GM23338 (cell line): ENCODE measurements around the gene CSH2.

ENCODE experiments used
- CREB1 ChIP-seq: fragments of 250-450 bp; sonication (Bioruptor Pico); IDR thresholded peaks from 2 replicates; pipeline ENCODE4 v1.5.0; 2020; ENCODE audit warnings: low read depth, mild to moderate bottlenecking, moderate library complexity
- CTCF ChIP-seq, 2 experiments: fragments of 200-600 bp in 1 of 2; sonication (generic) in 1 of 2; conservative IDR thresholded peaks; 2 replicates each; pipeline versions ENCODE4 v1.5.1 to v1.6.1; 2016 to 2017; ENCODE audit warnings: antibody characterized with exemption in 2 of 2, low read depth in 2 of 2, mild to moderate bottlenecking in 2 of 2, moderate library complexity in 1 of 2
- EZH2 ChIP-seq: fragments of 200-600 bp; sonication (generic); IDR thresholded peaks from one replicate; pipeline ENCODE4 v1.8.0; 2017; ENCODE audit warnings: antibody characterized with exemption, mild to moderate bottlenecking, low read depth; ENCODE audit not compliant: unreplicated experiment
- EZH2phosphoT487 ChIP-seq: fragments of 200-600 bp; sonication (generic); IDR thresholded peaks from one replicate; pipeline ENCODE4 v1.8.1; 2018; ENCODE audit warnings: antibody characterized with exemption; ENCODE audit not compliant: unreplicated experiment
- JUNB ChIP-seq: IDR thresholded peaks from one replicate; pipeline ENCODE4 v1.6.1; 2016; ENCODE audit warnings: antibody characterized with exemption; ENCODE audit not compliant: unreplicated experiment
- POLR2AphosphoS5 ChIP-seq: IDR thresholded peaks from 2 replicates; pipeline ENCODE4 v1.6.1; 2016; ENCODE audit warnings: antibody characterized with exemption, low read depth
- REST ChIP-seq: IDR thresholded peaks from one replicate; pipeline ENCODE4 v1.6.1; 2018; ENCODE audit warnings: antibody characterized with exemption; ENCODE audit not compliant: unreplicated experiment
- STAT1 ChIP-seq: IDR thresholded peaks from one replicate; pipeline ENCODE4 v1.6.1; 2016; ENCODE audit warnings: antibody characterized with exemption; ENCODE audit not compliant: unreplicated experiment
- ZNF114 ChIP-seq: fragments of 250-450 bp; sonication (Bioruptor Pico); IDR thresholded peaks from 2 replicates; pipeline ENCODE4 v1.5.0; 2020; ENCODE audit warnings: mild to moderate bottlenecking, moderate library complexity
- TF ChIP-seq, protein P1 (sequence below): IDR thresholded peaks from 2 replicates; pipeline ENCODE4 v1.6.1; 2016; ENCODE audit warnings: antibody characterized with exemption

- no peak for TF ChIP-seq EZH2phosphoT487
- TF ChIP-seq CTCF (conservative IDR thresholded peaks at IDR 0.05; ENCODE audit: low read depth in 2 of 2), result no peak
- no peak for TF ChIP-seq JUNB
- no peak for TF ChIP-seq POLR2AphosphoS5
- TF ChIP-seq EZH2, result no peak
- no peak for TF ChIP-seq ZNF114 (CRISPR knock-in tag)
- no peak for TF ChIP-seq REST
- TF ChIP-seq CREB1 (CRISPR knock-in tag), result no peak
- TF ChIP-seq STAT1, result no peak
- TF ChIP-seq, protein P1, sequence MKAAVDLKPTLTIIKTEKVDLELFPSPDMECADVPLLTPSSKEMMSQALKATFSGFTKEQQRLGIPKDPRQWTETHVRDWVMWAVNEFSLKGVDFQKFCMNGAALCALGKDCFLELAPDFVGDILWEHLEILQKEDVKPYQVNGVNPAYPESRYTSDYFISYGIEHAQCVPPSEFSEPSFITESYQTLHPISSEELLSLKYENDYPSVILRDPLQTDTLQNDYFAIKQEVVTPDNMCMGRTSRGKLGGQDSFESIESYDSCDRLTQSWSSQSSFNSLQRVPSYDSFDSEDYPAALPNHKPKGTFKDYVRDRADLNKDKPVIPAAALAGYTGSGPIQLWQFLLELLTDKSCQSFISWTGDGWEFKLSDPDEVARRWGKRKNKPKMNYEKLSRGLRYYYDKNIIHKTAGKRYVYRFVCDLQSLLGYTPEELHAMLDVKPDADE, result no peak
Measured at GRCh38 chr17:63880706-63881105, 7.2 kb upstream of the CSH2 start.
